Activated gamma-delta T cell treated with Interleukin-2 at 50 U/mL for 16 hours (primary cell): Measurements from ENCODE around the gene MTG1.
"Not testable (repeated sequence)": the region's sequence is repeated elsewhere in the genome, so short reads cannot be mapped to it uniquely, and the experiment has no call there.

Source experiments
- DNase-seq: peaks from one replicate; pipeline ENCODE4 v3.0.0-alpha.2; 2020

Gene MTG1

DNA sequence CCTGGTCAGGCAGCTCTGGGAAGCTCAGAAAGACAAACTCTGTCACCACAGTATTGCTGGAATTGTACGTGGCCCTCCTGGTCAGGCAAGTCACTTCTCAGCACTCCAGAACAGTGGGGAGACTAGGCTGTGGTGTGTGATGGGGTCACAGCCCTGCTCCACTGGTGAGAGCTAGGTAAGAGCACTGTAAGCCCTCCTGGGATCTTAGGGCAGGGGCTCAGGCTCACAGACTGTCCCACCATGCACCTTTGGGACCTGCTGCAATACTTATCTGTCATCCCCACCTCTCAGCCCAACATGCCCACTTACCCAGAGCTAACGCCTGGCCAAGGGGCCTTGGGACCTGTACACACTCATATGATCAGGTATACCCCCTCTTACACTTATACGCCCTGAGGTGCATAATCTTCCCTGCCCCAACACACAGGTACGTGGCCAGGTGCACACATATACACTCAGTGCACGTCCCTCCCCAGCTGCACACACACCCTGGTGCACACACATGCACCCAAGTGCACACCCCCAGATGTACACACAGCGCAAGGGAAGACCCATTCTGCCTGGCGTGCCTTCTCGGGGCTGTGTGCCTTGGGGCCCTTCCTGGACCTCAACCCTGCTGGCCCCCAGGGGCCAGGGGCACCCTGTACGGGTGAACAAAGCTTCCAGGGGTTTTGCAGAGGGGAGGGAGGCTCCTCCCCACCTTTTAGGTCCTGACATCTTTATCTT, 38.1 kb downstream of the MTG1 start:
- not testable (repeated sequence) for DNase-seq

DNA sequence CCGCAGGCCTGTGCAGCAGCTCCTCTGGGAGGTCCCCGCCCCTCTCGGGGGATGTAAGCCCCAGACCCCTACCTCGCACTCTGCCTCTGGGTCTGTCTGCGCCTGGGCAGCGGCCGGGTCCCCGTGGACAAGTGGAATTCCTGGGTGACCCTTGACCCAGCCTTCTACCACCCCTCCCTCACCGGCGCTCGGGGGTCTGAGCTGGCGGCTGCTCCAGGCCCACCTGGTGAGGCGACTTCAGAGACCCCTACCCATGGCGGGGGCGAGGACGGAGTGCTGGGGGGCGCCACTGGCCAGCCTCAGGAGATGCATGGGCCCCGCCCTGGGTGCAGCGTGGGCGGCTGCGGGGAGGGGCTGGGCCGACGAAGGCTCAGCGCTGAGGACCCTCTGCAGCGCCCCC, 38.8 kb downstream of the MTG1 start:
- not testable (repeated sequence) for DNase-seq

DNA sequence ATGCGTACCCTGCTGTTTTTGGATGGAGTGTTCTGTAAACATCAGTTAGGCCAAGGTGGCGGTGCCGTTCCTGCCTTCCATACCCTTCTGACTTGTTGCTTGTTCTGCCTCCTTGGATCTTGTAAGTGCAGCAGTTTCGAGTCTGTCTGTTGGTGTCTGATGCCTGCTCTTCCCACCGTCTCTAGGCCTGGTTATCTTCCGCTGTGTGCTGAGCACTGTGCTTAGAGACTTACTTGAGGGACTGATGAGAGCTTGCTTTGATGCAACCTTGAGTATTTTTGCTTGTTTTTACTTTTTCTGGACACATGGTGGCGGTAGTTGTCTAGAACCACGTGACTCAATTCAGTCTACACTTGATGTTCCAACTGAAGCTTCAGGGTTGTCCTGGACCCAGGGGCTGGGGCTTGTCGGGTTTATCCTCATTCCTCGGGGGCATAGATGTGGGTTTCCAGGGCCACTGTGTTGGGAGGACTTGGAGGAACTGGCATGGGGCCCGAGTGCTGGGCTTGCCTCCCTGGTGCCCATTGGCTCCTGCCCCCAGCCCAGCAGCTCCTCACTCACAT, 44.8 kb downstream of the MTG1 start:
- DNase-seq, result no peak

DNA sequence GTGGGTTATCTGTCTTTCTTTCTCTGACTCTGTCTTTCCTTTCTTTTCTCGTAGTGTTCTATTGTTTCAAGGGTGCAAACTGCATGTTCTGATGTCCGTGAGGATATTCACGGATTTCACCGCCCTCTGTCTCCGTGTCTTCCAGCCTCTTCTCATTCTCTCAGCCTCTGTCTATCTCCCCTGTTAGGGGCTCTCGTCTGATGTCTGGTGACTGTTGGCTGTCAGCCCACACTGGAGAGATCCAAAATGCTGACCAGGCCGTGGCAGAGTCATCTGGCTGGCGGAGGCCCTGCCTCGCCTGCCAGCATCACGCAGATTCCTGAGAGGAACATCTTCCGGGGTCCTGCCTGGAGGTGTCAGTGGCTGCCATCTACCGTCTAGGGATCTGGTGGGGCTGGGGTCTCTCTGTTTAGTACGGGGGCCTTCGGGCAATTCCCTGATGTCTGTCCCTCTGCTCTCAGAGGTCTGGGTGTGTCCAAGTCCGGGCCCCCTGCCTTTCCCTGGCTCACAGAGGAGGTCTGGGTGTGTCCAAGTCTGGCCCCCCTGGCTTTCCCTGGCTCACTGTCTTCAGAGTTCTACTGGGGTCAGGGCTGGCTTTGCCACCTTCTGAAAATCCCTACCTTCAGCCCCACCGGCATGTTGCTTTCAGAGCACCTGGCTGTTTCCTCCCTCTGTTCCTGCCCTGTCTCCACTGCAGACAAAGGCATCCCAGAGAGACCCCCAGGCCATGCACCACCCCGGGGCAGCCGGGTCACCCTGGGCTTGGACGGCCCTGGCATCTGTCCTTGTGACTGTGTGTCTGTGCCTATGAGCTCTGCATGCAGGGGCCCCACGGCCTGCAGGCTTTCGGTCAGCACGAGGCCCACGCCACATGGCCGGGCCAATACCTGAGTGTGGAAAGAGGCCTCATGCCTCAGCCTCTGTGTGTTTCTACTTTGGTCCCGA, 45.8 kb downstream of the MTG1 start:
- no peak for DNase-seq

DNA sequence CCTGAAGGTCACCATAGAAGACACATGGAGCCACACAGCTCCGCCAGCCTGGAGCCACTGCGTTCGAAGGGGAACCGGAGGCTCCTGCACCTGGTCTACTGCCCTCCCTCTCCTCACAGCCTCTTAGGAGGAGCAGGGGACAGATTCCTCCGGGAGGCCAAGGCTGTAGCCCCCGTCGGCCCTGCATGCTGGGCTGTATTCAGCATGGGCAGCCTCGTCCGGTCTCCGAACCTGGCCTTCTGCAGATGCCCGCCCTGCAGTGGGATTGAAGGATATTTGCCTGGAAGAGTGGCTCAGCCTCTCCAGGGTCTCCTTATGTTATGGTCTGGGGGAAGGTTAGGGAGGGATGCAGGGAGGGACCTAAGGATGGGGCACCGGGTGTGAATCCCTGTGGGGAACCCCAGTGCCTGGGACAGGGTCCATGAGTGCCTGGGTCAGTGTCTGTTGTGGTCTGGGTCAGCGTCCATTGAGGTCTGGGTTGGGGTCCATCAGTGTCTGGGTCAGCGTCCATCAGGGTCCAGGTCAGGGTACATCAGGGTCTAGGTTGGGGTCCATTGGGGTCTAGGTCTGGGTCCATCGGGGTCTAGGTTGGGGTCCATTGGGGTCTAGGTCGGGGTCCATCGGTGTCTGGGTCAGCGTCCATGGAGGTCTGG, 46.8 kb downstream of the MTG1 start:
- no peak for DNase-seq

DNA sequence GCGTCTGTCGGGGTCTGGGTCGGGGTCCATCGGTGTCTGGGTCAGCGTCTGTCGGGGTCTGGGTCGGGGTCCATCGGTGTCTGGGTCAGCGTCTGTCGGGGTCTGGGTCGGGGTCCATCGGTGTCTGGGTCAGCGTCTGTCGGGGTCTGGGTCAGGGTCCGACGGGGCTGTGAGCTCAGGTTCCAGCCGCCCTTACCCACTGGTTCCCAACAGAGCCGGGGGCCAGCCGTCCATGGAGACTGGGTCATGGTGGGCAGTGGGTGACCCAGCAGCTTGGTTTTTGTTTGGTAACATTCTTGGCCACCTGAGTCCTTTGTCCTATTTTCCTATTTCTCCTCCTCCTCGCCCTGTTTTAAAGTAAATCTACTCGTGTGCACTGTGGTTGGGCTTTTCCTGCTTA, 47.4 kb downstream of the MTG1 start:
- DNase-seq, result not testable (repeated sequence)

DNA sequence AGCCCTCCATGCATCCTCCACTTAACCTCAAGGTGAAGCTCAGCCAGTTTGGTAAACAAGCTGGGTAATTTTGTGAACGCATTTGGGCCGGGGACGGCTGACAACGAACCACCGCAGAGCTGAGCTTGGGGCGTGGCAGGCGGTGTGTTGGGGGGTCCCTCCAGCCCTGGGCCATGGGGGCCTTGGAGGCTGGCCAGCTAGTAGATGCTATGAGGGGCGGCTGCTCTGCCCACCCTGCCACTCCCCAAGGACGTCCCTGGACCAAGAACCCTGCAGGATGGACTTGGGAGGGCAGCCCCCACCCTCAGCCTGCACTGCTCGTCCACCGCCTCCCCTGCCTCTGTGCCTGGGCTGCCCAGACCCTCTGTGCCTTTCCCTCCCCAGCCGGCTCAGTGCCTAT, 47.8 kb downstream of the MTG1 start:
- DNase-seq, result no peak

DNA sequence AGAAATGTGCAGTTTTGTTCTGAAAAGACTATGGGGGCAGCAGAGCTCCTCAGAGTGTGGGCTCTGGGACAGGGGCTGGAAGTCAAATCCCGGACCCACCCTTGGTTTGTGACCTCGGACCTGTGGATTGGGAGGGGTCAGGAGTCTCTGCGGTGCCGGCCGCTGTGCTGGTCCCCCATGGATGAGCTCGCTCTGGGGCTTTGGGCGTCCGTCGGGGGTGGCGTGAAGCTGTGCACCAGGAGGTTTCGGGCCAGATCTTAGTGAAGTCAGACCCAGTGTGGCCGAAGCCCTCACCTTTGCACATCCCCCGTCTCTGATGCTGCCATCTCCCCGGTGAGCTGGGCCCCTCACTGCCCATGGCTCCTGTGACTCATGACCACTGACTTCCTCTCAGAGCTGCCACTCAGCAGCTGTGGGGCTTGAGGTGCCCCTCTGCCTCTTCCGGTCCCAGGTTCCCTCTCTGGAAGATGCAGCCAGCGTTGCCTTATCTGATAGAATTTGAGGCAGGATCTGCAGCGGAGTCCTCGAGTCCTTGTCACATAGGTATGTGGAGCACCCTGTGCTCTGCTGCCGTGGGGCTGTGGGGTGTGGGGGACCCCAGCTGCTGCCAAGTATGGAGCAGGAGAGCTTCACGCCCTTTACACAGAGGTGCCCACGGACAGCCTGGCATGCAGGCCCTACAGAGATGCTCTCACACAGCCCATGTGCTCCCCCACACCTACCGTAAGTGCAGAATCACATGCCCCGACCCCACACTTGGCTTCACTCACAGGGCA, 48.4 kb downstream of the MTG1 start:
- peak; percentile 37 for DNase-seq

DNA sequence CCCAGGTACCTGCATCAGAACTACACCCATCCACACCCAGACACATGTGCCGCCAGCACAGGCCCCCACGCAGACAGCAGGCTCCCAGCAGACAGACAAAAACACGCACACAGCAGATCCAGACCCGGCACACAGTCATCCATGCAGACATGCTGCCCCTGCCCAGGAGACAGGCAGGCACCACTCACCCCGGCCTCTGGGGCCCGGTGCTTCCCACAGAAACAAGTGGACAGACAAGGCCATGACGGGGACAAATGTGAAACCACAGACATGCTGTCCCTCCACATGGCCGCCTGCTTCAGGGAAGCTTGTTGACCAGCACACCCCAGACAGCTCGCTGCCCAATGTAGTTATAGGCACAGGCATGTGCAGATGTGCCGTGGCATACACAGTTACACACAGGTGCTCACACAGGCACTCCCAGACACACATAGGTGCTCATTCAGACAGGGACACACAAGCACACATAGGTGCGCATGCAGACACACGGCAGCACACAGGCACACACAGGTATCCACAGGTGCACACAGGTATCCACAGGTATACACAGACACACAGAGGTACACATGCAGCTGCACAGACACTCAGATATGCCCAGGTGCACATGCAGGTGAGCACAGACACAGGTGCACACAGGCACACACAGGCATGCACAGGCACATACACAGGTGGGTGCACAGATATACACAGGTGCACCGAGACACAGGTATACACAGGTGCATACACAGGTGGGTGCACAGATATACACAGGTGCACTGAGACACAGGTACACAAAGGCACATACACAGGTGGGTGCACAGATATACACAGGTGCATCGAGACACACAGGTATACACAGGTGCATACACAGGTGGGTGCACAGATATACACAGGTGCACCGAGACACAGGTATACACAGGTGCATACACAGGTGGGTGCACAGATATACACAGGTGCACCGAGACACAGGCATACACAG, 49.3 kb downstream of the MTG1 start:
- DNase-seq, result no peak

DNA sequence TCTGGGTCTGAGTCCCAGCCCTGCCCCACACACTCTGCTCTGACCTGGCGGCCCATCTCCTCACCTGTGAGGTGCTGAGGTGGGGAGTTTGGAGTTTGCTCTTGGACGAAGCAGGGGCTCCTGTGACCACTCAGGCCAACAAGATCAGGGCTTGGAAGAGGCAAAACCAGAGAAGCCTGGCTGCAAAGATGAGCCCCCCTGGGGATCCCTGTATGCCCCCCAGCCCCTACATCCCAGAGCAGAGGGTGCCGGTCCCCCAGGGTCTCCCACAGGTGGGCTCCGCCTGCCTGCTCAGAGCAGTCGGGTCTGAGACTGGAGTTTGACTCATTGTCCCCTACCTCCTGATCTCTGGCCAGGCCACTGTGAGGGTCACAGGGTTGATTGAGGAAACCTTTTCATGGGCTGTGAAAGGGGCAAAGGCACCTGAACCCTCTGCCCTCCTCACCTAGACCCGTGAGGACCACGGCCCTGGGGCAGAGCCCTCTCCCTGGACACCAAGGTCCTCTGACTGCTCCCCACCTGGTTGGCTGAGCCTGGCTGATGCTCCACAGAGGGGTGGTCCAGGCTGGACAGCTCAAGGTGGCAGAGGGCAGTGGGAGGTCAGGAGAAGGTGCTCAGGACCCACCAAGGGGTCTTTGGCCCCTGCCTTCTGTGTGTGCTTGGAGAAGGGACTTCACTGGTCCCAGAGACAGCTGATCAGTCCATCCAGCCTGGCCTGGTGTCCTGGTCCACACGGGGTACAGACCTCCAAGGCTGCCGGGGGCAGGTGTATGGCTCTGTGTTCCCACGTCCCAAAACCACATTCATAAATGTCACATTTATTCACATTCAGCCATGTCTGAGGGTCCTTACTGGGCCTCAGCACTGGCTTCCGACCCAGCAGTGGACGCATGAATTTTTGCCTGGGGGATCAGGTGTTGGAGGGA, 50.6 kb downstream of the MTG1 start:
- DNase-seq, result no peak

DNA sequence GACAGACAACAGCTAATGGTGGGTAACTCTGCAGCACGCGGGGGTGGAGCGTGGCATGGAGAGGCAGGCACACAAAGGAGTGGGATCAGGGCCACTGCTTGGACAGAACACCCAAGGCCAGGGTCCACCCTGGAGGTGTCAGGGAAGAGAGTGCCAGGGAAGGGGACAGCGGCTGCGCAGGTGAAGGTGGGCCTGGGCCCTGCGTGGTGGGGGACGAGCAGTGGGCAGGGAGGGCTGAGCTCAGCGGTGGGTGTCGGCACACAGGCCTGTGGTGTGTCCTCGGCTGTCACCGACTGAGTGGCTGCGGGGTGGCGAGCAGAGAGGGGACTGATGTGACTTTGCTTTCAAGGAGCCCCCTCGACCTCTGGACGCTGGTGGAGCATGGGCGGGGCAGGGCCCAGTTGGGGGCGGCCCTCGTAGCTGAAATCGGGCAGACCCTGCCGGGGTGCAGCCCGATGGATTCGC, 51.3 kb downstream of the MTG1 start:
- DNase-seq, result no peak

DNA sequence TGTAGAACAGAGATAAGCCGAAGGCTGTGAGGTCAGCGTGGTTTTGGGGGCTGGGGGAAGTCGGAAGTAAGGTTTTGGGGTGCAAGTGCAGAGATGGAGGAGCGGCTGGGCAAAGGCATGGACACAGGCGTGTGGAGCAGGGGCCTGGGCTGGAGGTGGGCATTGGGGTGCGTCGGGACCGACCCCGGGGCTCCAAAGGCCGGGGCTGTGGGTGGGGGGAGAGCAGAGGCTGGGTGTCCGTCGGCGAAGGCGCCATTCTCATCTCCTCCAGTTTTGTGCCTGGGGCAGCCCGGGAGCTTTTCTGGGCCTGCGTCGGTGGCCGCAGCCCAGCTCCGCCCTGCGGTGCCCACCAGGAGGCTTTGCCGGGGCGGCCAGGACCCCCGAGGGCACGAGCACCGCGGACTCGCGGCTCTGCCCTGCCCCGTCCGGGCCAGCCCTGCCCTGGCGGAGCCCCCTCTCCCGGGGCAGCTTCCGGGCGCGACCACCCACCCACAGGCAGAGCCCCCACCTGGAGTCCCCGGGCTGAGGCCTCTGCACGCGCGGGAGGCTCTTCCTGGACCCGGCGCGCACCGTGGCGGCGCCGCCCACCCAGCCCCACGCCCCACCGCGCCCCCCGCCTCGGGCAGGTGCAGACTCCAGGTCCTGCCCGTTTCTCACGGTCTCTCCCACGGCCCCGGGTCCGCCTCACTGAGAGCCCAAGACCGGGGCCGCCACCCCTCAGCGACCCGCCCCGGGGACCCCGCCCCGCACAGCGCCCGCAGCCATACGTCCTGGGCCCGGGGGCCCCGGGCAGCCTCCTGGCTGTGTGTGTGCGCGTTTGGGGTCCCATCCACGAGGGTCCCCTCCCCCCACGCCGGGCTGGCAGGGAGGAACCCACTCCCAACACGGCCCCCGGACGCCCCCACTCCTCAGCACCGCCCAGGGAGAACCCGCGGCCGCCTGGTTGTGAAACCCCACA, 52.1 kb downstream of the MTG1 start:
- DNase-seq, result no peak

DNA sequence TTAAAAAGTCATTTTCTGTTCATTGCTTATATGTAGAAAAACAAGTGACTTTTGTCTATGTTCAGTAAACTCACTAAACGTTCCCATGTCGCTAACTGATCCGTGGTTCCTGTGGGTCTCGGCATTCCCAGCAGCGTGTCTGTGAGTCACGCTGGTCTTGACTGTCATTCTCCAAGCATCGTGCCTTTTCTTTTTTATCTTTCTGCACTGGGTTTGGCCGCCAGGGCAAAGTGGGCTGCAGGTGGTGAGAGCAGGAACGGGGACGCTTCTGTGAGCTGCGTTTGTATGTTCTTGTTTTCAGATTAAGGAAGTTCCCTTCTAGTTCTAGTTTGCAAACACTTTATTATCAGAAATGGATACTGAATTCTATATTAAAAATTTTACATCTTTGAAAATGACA, 53.0 kb downstream of the MTG1 start:
- no peak for DNase-seq

DNA sequence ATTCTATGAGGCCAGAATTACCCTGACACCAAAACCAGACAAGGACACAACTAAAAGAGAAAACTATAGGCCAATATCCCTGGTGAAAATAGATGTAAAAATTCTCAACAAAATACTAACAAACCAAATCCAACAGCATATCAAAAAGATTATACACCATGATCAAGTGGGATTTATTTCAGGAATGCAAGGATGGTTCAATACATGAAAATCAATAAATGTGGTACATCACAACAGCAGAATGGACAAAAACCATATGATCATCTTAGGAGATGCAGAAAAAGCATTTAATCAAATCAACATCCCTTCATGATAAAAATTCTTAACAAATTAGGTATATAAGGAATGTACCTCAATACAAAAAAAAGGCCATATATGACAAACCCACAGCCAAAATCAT, 54.2 kb downstream of the MTG1 start:
- DNase-seq, result no peak

DNA sequence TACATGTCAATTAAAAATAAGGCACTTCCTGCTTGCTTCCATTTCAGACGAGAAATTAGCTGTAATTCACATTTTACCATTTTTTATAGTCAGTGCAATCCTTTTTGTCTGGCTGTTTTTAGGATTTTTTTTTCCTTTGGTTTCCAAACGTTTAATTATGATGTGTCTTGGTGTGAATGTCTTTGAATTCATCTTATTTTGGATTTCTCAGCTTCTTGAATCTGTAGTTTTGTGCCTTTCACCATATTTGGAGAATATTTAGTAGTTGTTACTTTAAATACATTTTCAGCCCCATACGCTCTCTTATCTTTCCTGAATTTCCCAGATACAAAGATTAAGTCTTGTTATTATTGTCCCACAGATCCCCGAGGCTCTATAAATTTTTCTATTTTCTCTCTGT, 57.4 kb downstream of the MTG1 start:
- DNase-seq, result no peak

DNA sequence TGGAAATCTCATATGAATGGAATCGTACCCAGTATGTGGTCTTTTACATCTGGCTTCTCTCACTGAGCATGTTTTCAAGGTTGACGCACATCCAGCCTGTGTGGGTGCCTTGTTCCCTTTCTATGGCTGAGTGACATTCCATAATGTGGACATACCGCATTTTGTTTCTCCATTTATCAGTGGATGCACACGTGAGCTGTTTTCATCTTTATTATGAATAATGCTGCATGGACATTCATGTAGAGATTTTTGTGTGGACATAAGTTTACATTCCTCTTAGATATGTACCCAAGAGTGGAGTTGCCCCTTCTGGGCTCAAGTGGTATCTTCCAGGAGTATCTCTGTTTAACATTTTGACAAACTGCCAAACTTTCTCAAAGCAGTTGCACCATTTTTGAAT, 58.5 kb downstream of the MTG1 start:
- no peak for DNase-seq

DNA sequence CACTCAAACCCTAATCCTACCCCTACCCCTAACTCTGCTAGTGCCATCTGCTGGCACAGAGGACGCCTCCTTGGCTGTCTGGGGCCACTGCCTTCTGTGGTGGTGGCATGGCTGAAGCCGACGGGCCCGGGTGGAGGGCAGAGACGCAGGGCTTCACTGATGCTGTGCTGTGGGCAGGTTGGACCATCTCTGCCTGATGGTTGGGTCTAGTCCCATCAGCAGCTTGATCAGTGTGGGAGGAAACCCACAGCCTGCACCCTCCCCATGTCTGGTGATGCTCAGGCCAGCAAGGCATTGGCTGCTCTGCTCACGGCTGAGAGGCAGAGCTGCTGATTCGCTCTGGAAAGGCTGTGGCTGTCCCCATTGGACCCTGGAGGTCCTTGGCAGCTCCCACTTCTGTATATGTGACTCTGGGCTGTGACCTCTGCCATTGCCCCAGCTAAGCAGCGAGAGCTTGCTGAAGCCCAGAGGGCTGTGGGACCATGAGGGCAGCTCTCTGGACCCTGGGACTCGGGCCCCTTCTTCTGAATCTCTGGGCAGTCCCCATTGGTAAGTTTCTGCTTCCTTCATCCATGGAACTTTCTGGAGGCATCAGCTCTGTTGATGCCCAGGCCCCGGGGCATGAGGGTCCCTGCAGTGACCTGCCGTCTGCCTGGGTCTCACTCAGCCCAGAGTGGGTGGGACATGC, 59.7 kb downstream of the MTG1 start, which contains the start of gene SCART1:
Gene SCART1 (plus strand): TSS at position 430 of the 688 bp plus-strand sequence. CDS start 53 bp downstream, at position 483.
- DNase-seq, result no peak
